ENCODE measurements around the gene TNFRSF25.

TNFRSF25 gene

GRCh38 chr1:6414443-6414844 is 51.5 kb downstream of the TNFRSF25 start:
- no peak for DNase-seq

GRCh38 chr1:6412896-6413295 is 53.1 kb downstream of the TNFRSF25 start:
- no peak for DNase-seq
